ENCODE measurements around the gene PCCA. TPM values are rescaled to one million over a fixed set of nuclear protein-coding genes. Genes with fewer than 3 reads are reported as not detected.

Gene PCCA
- total and polyA plus RNA-seq, 4 donors: 8.3 to 71.8 (median 22.8) TPM

DNA sequence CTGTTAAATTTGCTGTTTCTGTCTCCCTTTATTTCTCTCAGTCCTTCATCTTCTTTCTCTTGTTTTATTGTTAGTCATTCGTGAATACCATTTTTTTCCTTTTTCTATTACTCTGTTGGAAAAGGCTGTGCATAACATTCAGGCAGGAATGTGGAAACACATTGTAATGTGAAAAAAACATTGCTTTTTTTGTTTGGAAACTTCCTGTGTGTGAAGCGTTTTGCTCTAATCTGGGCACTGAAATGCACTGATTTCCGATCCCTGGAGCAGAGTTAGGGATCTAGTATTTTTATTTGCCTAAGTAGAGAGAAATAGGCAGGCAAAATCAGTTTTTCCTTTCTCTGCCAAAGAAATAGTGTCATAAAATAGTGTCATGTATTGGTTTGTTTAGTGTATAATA is 155.5 kb downstream of the PCCA start:
- H3K9me3 ChIP-seq (ENCODE audit: control insufficient read depth in 4 of 4, insufficient read depth in 3 of 4, low read length in 3 of 4): no peaks in the 10 kb centered on the region
- WGBS, 2 donors: 64 to 73% methylated on average over 3 of the region's 3 CpGs
- no peak for TF ChIP-seq CTCF (IDR thresholded peaks at IDR 0.05; ENCODE audit: control extremely low read depth, extremely low read depth)
- no peak overlapping the region for H3K9ac ChIP-seq (ENCODE audit: insufficient read depth in 1 of 2, low read length in 2 of 2)
- DNase-seq (peak in 2 of 3 donors; percentile 31 to 45), ATAC-seq (ENCODE audit: insufficient read depth, low FRiP score) (no peak)
- no peak overlapping the region for H3K27ac ChIP-seq (ENCODE audit: low read depth in 1 of 2, low read length in 1 of 2)
- H3K4me3 ChIP-seq: no peak overlapping the region
- H3K36me3 ChIP-seq (ENCODE audit: control insufficient read depth in 4 of 4, insufficient read depth in 4 of 4, low read length in 4 of 4): no peaks in the 10 kb centered on the region
- peaks cover 0 to 4% (median 0%) of the 10 kb centered on the region in 5 donors for H3K4me1 ChIP-seq (ENCODE audit: control insufficient read depth in 5 of 5, insufficient read depth in 5 of 5, low read length in 5 of 5)
- no peaks in the 10 kb centered on the region for H3K27me3 ChIP-seq (ENCODE audit: control insufficient read depth in 3 of 3, insufficient read depth in 3 of 3, low read length in 2 of 3)

GRCh38 chr13:100245104-100245503 is 156.2 kb downstream of the PCCA start:
- H3K9ac ChIP-seq (ENCODE audit: insufficient read depth in 1 of 2, low read length in 2 of 2): no peak overlapping the region
- H3K27me3 ChIP-seq (ENCODE audit: control insufficient read depth in 3 of 3, insufficient read depth in 3 of 3, low read length in 2 of 3): no peaks in the 10 kb centered on the region
- DNase-seq: no peak
- H3K4me1 ChIP-seq (ENCODE audit: control insufficient read depth in 5 of 5, insufficient read depth in 5 of 5, low read length in 5 of 5): peaks cover 0 to 4% (median 0%) of the 10 kb centered on the region in 5 donors
- H3K27ac ChIP-seq (ENCODE audit: low read depth in 1 of 2, low read length in 1 of 2): no peak overlapping the region
- no peak overlapping the region for H3K4me3 ChIP-seq
- WGBS, 2 donors: 76 to 80% methylated on average over 1 of the region's 1 CpG
- H3K9me3 ChIP-seq (ENCODE audit: control insufficient read depth in 4 of 4, insufficient read depth in 3 of 4, low read length in 3 of 4): no peaks in the 10 kb centered on the region
- no peak for ATAC-seq (ENCODE audit: insufficient read depth, low FRiP score)
- no peak for TF ChIP-seq CTCF (IDR thresholded peaks at IDR 0.05; ENCODE audit: control extremely low read depth, extremely low read depth)
- H3K36me3 ChIP-seq (ENCODE audit: control insufficient read depth in 4 of 4, insufficient read depth in 4 of 4, low read length in 4 of 4): no peaks in the 10 kb centered on the region

- ATAC-seq (ENCODE audit: insufficient read depth, low FRiP score): no peak
- DNase-seq: no peak
- WGBS, 2 donors: 100% methylated on average over 1 of the region's 1 CpG
- TF ChIP-seq CTCF (IDR thresholded peaks at IDR 0.05; ENCODE audit: control extremely low read depth, extremely low read depth): no peak
- peaks cover 0 to 2% (median 0%) of the 10 kb centered on the region in 4 donors for H3K36me3 ChIP-seq (ENCODE audit: control insufficient read depth in 4 of 4, insufficient read depth in 4 of 4, low read length in 4 of 4)
- peaks cover 0 to 4% (median 0%) of the 10 kb centered on the region in 5 donors for H3K4me1 ChIP-seq (ENCODE audit: control insufficient read depth in 5 of 5, insufficient read depth in 5 of 5, low read length in 5 of 5)
- no peak overlapping the region for H3K4me3 ChIP-seq
- no peak overlapping the region for H3K9ac ChIP-seq (ENCODE audit: insufficient read depth in 1 of 2, low read length in 2 of 2)
- H3K27me3 ChIP-seq (ENCODE audit: control insufficient read depth in 3 of 3, insufficient read depth in 3 of 3, low read length in 2 of 3): no peaks in the 10 kb centered on the region
- no peak overlapping the region for H3K27ac ChIP-seq (ENCODE audit: low read depth in 1 of 2, low read length in 1 of 2)
- H3K9me3 ChIP-seq (ENCODE audit: control insufficient read depth in 4 of 4, insufficient read depth in 3 of 4, low read length in 3 of 4): no peaks in the 10 kb centered on the region
Observed at GRCh38 chr13:100247937-100248336, 159.0 kb downstream of the PCCA start.

DNA sequence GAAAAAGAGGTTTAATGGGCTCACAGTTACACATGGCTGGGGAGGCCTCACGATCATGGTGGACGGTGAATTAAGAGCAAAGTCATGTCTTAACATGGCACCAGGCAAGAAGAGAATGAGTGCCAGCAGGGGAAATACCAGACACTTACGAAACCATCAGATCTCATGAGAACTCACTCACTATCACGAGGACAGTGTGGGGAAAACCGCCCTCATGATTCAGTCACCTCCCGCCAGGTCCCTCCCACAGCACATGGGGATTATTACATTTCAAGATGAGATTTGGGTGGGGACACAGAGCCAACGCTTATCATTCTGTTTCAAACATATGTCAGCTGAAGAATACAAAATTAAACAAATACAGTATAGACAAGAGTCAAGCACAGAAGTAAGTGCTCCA is 165.1 kb downstream of the PCCA start:
- Histone ChIP-seq H3K4me3 (no peak overlapping the region), H3K27me3 (ENCODE audit: control insufficient read depth in 3 of 3, insufficient read depth in 3 of 3, low read length in 2 of 3) (no peaks in the 10 kb centered on the region), H3K9ac (ENCODE audit: insufficient read depth in 1 of 2, low read length in 2 of 2) (no peak overlapping the region), H3K36me3 (ENCODE audit: control insufficient read depth in 4 of 4, insufficient read depth in 4 of 4, low read length in 4 of 4) (peaks cover 0 to 2% (median 0%) of the 10 kb centered on the region in 4 donors), H3K4me1 (ENCODE audit: control insufficient read depth in 5 of 5, insufficient read depth in 5 of 5, low read length in 5 of 5) (no peaks in the 10 kb centered on the region), H3K9me3 (ENCODE audit: control insufficient read depth in 4 of 4, insufficient read depth in 3 of 4, low read length in 3 of 4) (no peaks in the 10 kb centered on the region), H3K27ac (ENCODE audit: low read depth in 1 of 2, low read length in 1 of 2) (no peak overlapping the region)
- no peak for DNase-seq
- ATAC-seq (ENCODE audit: insufficient read depth, low FRiP score): no peak
- WGBS, 2 donors: 83 to 87% methylated on average over 7 of the region's 7 CpGs
- TF ChIP-seq CTCF (IDR thresholded peaks at IDR 0.05; ENCODE audit: control extremely low read depth, extremely low read depth): no peak

Data from lung (tissue), 12 donors.